HL-60 (cell line): ENCODE measurements around the gene TRAPPC3L.

Source experiments
- POLR2AphosphoS5 ChIP-seq: IDR thresholded peaks from 2 replicates; pipeline ENCODE4 v1.6.1; 2012; ENCODE audit warnings: low read depth
- SPI1 ChIP-seq: IDR thresholded peaks from 2 replicates; pipeline ENCODE4 v1.6.1; 2012; ENCODE audit warnings: low read depth, mild to moderate bottlenecking, borderline replicate concordance
- TF ChIP-seq, protein P1 (sequence below): IDR thresholded peaks from one replicate; pipeline ENCODE4 v1.5.1; 2011; ENCODE audit warnings: low read length, control low read depth, inconsistent platforms; ENCODE audit not compliant: insufficient read depth
- TF ChIP-seq, protein P2 (sequence below): IDR thresholded peaks from 2 replicates; pipeline ENCODE4 v1.6.1; 2012; ENCODE audit warnings: low read depth; ENCODE audit not compliant: insufficient replicate concordance

DNA sequence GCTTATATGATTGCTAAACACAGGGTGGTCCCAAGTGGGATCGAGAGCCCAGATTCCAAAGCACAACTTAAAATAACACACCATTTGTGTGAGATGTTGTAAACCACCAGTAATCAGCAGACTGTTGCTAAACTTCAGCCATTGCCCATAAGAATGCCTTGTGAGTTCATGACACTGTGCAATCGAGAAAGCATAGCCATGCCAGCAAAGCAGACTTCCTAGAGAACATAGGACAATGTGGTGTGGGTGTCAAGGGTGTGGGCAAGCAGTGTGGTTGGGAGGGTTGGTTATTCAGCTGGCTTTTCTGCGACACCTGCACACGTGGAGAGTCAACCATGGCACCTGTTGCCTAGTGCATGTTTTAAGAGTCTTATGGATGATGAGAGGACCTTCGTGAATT, 100.4 kb downstream of the TRAPPC3L start:
- TF ChIP-seq, protein P1, sequence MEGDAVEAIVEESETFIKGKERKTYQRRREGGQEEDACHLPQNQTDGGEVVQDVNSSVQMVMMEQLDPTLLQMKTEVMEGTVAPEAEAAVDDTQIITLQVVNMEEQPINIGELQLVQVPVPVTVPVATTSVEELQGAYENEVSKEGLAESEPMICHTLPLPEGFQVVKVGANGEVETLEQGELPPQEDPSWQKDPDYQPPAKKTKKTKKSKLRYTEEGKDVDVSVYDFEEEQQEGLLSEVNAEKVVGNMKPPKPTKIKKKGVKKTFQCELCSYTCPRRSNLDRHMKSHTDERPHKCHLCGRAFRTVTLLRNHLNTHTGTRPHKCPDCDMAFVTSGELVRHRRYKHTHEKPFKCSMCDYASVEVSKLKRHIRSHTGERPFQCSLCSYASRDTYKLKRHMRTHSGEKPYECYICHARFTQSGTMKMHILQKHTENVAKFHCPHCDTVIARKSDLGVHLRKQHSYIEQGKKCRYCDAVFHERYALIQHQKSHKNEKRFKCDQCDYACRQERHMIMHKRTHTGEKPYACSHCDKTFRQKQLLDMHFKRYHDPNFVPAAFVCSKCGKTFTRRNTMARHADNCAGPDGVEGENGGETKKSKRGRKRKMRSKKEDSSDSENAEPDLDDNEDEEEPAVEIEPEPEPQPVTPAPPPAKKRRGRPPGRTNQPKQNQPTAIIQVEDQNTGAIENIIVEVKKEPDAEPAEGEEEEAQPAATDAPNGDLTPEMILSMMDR = no peak
- TF ChIP-seq, protein P2, sequence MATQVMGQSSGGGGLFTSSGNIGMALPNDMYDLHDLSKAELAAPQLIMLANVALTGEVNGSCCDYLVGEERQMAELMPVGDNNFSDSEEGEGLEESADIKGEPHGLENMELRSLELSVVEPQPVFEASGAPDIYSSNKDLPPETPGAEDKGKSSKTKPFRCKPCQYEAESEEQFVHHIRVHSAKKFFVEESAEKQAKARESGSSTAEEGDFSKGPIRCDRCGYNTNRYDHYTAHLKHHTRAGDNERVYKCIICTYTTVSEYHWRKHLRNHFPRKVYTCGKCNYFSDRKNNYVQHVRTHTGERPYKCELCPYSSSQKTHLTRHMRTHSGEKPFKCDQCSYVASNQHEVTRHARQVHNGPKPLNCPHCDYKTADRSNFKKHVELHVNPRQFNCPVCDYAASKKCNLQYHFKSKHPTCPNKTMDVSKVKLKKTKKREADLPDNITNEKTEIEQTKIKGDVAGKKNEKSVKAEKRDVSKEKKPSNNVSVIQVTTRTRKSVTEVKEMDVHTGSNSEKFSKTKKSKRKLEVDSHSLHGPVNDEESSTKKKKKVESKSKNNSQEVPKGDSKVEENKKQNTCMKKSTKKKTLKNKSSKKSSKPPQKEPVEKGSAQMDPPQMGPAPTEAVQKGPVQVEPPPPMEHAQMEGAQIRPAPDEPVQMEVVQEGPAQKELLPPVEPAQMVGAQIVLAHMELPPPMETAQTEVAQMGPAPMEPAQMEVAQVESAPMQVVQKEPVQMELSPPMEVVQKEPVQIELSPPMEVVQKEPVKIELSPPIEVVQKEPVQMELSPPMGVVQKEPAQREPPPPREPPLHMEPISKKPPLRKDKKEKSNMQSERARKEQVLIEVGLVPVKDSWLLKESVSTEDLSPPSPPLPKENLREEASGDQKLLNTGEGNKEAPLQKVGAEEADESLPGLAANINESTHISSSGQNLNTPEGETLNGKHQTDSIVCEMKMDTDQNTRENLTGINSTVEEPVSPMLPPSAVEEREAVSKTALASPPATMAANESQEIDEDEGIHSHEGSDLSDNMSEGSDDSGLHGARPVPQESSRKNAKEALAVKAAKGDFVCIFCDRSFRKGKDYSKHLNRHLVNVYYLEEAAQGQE = no peak
- TF ChIP-seq POLR2AphosphoS5 (no peak), SPI1 (no peak)
